Nucleus accumbens (tissue), 56 donors: Measurements from ENCODE around the gene SAMM50.
A peak's percentile ranks its signal among the peaks of the same experiment; 100 is the strongest.

ENCODE experiments used
- DNase-seq, 56 donors: peaks; one replicate each; lab custom pipeline; 2025; lab: John Stamatoyannopoulos, UW

SAMM50 gene

GRCh38 chr22:43955040-43955882, at the start of gene SAMM50:
Gene SAMM50 (plus strand): TSS chr22:43955442. CDS start chr22:43955578, 136 bp downstream.
- peak in 55 of 56 donors; percentile 71 to 96 (median 90) for DNase-seq

GRCh38 chr22:43905681-43906080, 49.6 kb upstream of the SAMM50 start:
- no peak for DNase-seq

GRCh38 chr22:43909708-43910107, 45.5 kb upstream of the SAMM50 start:
- DNase-seq, result no peak

GRCh38 chr22:43910178-43910695, 45.0 kb upstream of the SAMM50 start:
- DNase-seq, result no peak

GRCh38 chr22:43911351-43911750, 43.9 kb upstream of the SAMM50 start:
- no peak for DNase-seq

GRCh38 chr22:43917521-43917920, 37.7 kb upstream of the SAMM50 start:
- DNase-seq, result no peak

GRCh38 chr22:43919106-43919973, 35.9 kb upstream of the SAMM50 start:
- DNase-seq, result no peak

GRCh38 chr22:43921370-43921769, 33.9 kb upstream of the SAMM50 start:
- peak in 32 of 56 donors; percentile 3 to 89 (median 26) for DNase-seq

- DNase-seq, result no peak
Measured at GRCh38 chr22:43922123-43922522, 33.1 kb upstream of the SAMM50 start.

GRCh38 chr22:43923191-43923590, 32.1 kb upstream of the SAMM50 start:
- DNase-seq, result no peak

- peak; percentile 24 to 94 (median 79) for DNase-seq
Measured at GRCh38 chr22:43923631-43924464, 31.4 kb upstream of the SAMM50 start, which contains the start of gene PNPLA3. Gene PNPLA3 (plus strand): TSS chr22:43923805. CDS start chr22:43923912, 107 bp downstream.

- no peak for DNase-seq
Measured at GRCh38 chr22:43924877-43925276, 30.4 kb upstream of the SAMM50 start.

- DNase-seq, result no peak
Measured at GRCh38 chr22:43925433-43926348, 29.6 kb upstream of the SAMM50 start.

- no peak for DNase-seq
Measured at GRCh38 chr22:43926349-43926710, 28.9 kb upstream of the SAMM50 start.

GRCh38 chr22:43928468-43928867, 26.8 kb upstream of the SAMM50 start:
- DNase-seq, result no peak

GRCh38 chr22:43928908-43929307, 26.3 kb upstream of the SAMM50 start:
- DNase-seq, result no peak

- DNase-seq, result no peak
Measured at GRCh38 chr22:43931771-43932170, 23.5 kb upstream of the SAMM50 start.

- no peak for DNase-seq
Measured at GRCh38 chr22:43941449-43941848, 13.8 kb upstream of the SAMM50 start.
